ENCODE measurements around the gene SUFU. TPM values are rescaled to one million over a fixed set of nuclear protein-coding genes. Genes with fewer than 3 reads are reported as not detected.

Gene SUFU
- total and polyA plus RNA-seq, 2 of the 13 experiments (the other 11 are each of a cell fraction or from before 2014, with no cell fraction given), result 2.9 to 5.5 TPM

DNA sequence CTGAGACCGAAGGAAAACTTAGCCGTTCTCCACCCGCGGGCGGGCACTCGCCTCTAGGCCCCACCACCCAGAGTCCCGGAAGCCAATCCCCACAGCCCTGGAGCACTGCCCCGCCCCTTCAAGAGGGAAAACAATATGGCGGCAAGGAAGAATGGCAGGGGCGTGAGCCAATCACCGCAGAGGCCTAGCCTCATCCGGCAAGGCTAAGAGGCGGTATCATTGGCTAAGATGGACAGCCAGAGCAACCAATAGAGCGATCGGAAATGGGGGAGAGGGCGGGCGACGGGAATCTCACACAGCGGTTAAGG, 1.8 kb upstream of the SUFU start (continued):
- TF ChIP-seq IRF1 (CRISPR knock-in tag; IDR thresholded peaks at IDR 0.05; ENCODE audit: low read depth) (no peak), ZNF331 (CRISPR knock-in tag; IDR thresholded peaks at IDR 0.05) (no peak), DZIP1 (CRISPR knock-in tag; IDR thresholded peaks at IDR 0.05) (no peak), MLLT10 (CRISPR knock-in tag; IDR thresholded peaks at IDR 0.05) (no peak), REL (CRISPR knock-in tag; conservative IDR thresholded peaks at IDR 0.05) (no peak), KMT2A (CRISPR knock-in tag; IDR thresholded peaks at IDR 0.05) (no peak; the same call in 1 of the 2 replicates), ZFP36 (IDR thresholded peaks at IDR 0.05; ENCODE audit: borderline replicate concordance, low read depth, low read length, partially characterized antibody) (no peak), SATB2 (CRISPR knock-in tag; IDR thresholded peaks at IDR 0.05) (no peak), TOE1 (CRISPR knock-in tag; IDR thresholded peaks at IDR 0.05) (no peak), FOXO4 (CRISPR knock-in tag; conservative IDR thresholded peaks at IDR 0.05) (no peak), ETV5 (CRISPR knock-in tag; IDR thresholded peaks at IDR 0.05; ENCODE audit: borderline replicate concordance) (no peak), ZNF644 (CRISPR knock-in tag; IDR thresholded peaks at IDR 0.05; ENCODE audit: low read depth) (no peak), ZFP36L1 (CRISPR knock-in tag; IDR thresholded peaks at IDR 0.05) (no peak), ZFP90 (CRISPR knock-in tag; IDR thresholded peaks at IDR 0.05; ENCODE audit: borderline replicate concordance) (no peak), ZBTB44 (CRISPR knock-in tag; IDR thresholded peaks at IDR 0.05) (no peak), MAF1 (CRISPR knock-in tag; IDR thresholded peaks at IDR 0.05; ENCODE audit: borderline replicate concordance) (no peak), ZNF75D (CRISPR knock-in tag; IDR thresholded peaks at IDR 0.05; ENCODE audit: borderline replicate concordance) (no peak), RARA (CRISPR knock-in tag; IDR thresholded peaks at IDR 0.05) (no peak), ZNF280D (CRISPR knock-in tag; IDR thresholded peaks at IDR 0.05) (peak; percentile 68; the same call in 1 of the 2 replicates)
- TF ChIP-seq, protein P1, sequence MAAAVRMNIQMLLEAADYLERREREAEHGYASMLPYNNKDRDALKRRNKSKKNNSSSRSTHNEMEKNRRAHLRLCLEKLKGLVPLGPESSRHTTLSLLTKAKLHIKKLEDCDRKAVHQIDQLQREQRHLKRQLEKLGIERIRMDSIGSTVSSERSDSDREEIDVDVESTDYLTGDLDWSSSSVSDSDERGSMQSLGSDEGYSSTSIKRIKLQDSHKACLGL (CRISPR knock-in tag; IDR thresholded peaks at IDR 0.05), result no peak; the same call in 1 of the 2 replicates

Measured in HepG2 (cell line).